Endothelial cell of hepatic sinusoid (primary cell): Measurements from ENCODE around the gene TRAF4.
"Not testable (repeated sequence)": the region's sequence is repeated elsewhere in the genome, so short reads cannot be mapped to it uniquely, and the experiment has no call there.

ENCODE experiments used
- in situ Hi-C: cut with HindIII; loops from 2 replicates; pipeline ENCODE4 v1.10.0; 2017; ENCODE audit warnings: low sequenced_read_pairs

TRAF4 gene

DNA sequence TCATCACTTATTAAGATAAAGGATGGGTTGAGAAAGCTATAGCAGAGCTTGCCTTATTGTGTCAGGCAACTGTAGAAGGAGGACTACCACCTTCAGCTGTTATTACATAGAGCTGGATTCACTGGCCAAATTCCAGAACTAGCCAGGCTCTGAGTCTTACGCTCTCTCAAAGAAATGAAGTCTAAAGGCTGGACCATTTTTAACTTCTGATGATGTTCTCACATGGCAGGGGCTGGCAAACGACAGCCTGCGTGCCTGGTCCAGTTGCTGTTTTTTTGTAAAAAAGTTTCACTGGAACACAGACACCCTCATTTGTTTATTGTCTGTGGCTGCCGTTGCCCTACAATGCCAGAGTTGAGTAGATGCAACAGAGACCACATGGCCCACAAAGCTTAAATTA lies 21.2 kb downstream of the TRAF4 start:
- in situ Hi-C loops = no loop called here

DNA sequence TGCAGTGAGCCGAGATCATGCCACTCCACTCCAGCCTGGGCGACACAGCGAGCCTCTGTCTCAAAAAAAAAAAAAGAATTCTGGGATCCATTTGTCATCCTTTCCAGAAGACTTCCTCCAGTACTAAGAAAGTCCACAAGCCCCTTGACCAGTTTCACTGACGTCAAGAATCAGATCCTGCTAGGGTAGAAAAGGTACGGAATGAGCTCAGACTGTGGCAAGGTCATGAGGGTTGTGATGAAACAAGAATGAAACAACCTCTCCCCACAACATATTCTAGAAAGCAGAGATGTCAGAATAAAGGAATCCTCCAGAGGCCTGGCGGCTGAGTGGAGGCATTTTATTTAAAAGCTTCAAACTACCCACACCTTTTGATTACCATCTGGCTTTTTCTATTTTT lies 29.9 kb downstream of the TRAF4 start:
- in situ Hi-C loops = no loop called here

DNA sequence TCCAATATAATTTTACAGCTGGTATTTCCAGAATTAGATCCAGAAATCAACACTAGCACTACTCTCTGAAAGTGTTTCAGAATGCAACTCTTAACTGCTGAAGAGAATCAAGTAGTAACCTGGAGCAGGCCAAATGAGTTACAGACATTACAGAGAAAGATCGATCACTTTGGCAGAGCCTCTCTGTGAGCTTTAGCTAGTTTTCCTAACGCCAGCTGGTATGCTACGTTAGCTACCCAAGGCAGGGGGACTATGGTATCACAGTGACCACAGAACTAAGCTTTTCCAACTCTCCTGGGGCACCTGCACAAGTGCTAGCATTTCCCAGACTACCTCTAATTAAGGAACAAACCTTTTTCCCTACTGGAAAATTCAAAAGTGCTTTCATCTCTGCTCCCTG lies 30.4 kb downstream of the TRAF4 start:
- in situ Hi-C loops = no loop called here

DNA sequence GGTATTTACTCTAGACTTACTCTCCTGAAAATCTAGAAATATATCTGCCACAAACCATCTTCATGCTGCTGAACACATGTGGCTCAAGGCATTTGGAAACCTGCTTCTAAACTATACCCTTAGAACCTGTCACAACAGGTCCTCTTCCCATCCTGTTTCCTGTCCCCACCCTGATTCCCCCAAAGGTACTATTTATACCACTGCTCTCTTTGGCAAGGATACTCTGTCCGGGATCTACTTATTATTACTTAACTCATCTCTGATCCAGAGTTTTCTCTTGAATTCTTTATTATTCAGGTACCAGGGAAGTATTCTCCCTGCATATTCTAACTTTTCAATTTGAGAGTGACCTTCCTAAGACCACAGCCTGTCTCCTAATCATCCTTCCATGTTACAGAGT lies 33.4 kb downstream of the TRAF4 start:
- in situ Hi-C loops = no loop called here

DNA sequence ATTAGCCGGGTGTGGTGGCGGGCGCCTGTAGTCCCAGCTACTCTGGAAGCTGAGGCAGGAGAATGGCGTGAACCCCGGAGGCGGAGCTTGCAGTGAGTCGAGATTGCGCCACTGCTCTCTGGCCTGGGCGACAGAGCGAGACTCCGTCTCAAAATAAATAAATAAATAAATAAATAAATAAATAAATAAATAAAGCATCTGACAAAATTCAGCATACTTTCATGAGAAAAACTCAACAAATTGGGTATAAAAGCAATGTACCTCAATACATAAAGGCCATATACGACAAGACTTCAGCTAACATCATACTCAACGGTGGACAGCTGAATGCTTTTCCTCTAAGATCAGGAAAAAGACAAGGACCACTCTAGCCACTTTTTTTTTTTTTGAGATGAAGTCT lies 35.8 kb downstream of the TRAF4 start:
- in situ Hi-C loops = not testable (repeated sequence)

DNA sequence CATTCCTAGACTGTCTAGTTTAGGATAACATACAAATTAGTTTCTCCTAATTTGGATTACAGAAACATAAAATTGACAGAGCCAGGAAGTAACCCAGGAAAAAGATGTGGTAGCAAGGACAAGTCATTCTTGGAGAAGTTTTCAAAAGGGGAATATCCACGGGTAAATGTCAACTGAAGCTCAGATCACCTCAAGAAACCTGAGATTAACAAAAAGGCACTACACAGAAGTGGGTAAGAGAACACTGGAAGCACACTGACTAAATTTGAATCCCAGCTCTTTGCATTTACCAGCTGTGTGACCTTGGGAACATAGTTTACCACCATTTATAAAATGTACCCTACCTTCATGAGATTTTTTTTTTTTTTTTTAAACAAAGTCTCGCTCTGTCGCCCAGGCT lies 39.4 kb downstream of the TRAF4 start:
- in situ Hi-C loops = no loop called here

DNA sequence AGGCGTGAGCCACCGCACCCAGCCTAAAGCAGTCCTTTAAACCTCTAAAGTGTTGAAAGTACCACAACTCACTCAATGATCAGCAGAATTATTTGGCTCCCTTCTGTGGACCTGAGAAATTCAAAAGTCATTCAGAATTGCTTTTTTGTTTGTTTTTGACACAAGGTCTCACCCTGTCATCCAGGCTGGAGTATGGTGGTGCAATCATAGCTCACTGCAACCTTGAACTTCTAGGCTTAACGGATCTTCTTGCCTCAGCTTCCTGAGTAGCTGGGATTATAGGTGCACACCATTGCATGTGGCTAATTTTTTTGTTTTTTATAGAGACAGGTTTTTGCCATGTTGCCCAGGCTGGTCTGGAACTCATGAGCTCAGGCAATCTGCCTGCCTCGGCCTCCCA lies 44.3 kb downstream of the TRAF4 start:
- in situ Hi-C loops = loop anchor here (5.0 kb wide), 1 partner anchor 79 kb away; no protein-coding TSS in a partner anchor

DNA sequence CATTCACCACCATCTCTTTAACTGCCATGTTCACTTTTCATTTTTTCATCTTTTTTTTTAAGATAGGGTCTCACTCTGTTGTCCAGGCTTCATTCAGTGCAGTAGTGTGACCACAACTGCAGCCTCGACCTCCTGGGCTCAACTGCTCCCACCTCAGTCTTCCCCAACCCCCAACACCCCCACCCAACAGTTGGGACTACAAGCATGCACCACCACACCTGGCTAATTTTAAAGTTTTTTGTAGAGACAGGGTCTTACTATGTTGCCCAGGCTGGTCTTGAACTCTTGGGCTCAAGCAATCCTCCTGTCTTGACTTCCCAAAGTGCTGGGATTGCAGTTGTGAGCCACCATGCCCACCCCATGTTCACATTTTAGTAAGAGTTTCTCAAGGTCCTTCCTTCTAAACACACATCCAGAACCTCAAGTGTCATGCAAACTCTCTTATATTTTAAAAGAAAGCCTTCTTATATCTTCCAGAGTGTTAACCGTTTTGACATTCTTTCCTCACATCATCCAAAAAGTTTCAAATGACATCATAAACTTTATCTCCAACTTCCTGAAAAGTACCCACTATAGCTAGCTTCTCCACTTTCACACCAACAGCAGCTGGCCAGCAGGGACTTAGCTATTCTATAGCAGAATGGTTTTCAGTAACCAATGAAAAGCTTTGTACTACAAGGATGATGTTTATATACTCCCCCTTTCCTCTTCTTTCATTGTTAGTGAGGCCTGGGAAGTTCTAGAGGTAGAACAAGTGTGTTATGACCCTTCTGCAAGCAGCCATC lies 49.3 kb downstream of the TRAF4 start:
- in situ Hi-C loops = no loop called here

DNA sequence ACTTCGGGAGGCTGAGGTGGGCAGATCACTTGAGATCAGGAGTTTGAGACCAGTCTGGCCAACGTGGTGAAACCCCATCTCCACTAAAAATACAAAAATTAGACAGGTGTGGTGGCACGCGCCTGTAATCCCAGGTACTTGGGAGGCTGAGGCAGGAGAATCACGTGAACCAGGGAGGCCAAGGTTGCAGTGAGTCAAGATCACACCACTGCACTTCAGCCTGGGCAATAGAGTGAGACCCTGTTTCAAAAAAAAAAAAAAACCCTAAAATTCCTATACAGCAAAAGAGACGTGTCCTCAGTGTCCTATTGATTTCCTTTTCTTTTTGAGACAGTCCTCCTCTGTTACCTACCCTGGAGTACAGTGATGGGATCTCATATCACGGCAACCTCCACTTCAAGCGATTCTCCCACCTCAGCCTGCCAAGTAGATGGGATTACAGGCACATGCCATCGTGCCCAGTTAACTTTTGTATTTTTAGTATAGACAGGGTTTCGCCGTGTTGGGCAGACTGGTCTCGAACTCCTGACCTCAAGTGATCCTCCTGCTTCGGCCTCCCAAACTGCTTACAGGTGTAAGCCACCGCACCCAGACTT lies 51.1 kb downstream of the TRAF4 start:
- in situ Hi-C loops = not testable (repeated sequence)

DNA sequence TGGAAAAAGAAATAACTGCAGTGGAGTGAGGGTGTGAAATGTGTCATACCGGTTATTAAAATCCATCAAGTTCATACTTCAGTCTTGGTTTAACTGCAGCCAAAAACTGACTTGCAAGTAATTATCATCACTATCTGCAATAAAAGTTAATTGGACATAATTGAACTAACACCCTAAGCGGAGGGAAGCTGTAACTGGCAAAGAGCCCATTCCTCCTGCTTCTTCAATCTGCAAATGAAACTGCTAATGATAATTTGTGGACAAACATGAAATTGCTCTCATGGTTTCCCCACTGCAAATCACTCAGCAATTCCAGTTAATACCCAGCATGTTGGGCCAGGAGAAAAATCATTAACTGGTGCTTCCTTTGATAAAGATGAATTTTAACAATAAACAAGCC lies 52.3 kb downstream of the TRAF4 start:
- in situ Hi-C loops = no loop called here
